GM18909 (cell line): Measurements from ENCODE around the gene CFAP210.

Source experiments
- ATAC-seq: cut with Tn5 transposase; IDR thresholded peaks from one replicate; pipeline ENCODE4 v1.9.1; 2021; ENCODE audit warnings: mild to moderate bottlenecking; ENCODE audit not compliant: unreplicated experiment, poor library complexity

Gene CFAP210, protein sequence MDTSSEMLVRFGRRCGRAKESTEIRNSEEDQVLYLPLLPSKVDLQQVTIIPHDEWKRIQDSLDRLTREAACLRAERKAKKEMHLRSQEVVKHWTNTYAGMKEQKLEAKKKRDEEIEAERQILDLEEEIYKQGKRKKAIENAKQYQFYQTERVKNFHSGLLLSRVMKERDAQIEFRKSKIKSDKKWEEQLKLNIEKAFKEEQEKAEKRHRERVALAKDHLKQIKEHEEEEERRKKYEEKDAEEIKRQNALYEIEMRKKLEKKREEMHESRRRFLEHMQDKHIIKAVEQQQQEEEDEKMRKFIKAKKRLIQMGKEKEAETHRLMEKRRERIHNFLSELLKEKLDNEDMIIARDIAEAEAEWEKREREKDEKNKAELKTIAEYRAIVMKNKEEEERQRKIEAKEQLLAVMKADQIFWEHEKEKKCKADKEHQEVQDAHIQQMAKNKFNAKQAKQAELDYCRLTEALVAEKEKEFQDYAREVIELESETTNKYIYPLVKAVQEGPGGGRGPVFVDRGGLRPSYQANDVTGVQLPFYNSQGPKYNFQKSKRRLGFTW

DNA sequence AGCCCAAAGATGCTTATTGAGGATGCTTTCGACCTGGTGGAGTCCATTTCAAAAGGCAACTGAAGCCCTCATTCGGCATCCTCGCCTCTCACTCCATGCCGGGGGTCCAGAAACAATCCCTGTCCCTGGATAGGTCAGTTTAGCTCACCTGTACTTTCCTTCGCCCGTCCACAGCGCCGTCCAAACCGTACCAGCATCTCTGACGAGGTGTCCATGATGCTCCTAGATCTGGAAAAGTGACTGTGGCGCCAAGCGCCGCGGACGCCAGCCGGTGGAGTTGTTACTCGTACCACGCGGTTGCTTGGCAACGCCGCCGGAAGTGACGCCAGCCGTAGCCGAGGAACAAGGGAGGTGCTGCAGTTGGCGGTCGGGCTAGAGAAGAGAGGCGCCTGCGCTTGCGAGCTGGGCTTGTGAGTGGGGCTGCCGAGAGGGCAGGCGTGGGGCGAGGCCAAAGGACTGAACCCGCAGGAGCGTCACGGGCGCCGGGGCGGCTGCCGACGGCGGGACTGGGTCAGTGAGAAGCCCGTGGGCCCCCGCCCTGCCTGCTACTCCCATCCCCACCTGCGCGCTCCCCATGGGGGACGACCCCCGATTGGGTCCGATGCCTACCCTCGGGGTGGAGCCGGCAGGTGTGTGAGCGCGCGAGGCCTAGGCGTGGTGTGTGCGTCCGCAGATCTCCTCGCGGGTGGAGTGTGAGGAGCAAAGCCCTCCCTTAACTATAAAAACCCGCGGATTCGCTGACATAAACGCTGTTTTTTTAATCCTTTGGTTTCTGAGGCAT is at the start of gene CFAP210, which contains the start of gene PHOSPHO2:
Gene CFAP210 (minus strand): TSS at position 293 of the 781 bp plus-strand sequence. CDS start 78 bp downstream, at position 215.
Gene PHOSPHO2 (plus strand): TSS at position 357 of the 781 bp plus-strand sequence. CDS start 6,503 bp downstream, outside the sequence.
- peak; percentile 99 for ATAC-seq

DNA sequence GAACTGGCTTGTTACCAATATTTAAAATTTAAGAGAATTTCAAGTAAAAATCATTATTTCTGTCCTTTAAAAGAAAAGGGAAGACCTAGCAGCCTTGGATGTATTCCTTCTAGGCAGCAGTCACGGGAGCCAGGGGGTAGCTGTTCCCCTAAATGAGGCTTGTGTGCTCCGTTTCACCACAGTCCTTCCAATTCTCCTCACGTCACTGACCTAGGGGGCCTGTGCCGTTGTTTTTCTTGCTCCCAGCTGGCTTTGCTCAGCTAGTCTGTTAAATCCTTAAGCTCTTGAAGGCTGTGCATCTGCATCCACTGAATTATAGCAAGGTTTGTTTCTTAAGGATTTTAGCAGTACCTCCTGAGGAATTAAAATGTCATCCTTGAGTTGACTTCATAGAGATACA is 49.3 kb upstream of the CFAP210 start:
- ATAC-seq = no peak

DNA sequence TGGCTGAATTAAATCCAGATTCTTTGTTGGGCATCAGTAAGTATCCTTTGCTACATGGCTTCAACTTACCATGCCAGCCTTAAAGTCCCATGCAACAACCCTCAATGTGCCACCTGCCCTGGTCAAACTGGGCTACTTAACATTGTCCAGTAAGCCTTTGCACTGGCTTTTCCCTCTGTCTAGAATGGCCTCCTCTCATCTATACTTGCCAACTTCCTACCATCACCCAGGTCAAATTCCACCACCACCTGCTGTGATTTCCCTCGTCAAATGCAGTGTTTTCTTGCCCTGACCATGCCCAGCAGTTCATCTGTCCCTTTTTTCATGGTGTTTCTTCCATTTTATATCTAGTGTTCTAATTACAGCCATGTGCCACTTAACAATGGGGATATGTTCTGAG is 45.1 kb upstream of the CFAP210 start:
- no peak for ATAC-seq

DNA sequence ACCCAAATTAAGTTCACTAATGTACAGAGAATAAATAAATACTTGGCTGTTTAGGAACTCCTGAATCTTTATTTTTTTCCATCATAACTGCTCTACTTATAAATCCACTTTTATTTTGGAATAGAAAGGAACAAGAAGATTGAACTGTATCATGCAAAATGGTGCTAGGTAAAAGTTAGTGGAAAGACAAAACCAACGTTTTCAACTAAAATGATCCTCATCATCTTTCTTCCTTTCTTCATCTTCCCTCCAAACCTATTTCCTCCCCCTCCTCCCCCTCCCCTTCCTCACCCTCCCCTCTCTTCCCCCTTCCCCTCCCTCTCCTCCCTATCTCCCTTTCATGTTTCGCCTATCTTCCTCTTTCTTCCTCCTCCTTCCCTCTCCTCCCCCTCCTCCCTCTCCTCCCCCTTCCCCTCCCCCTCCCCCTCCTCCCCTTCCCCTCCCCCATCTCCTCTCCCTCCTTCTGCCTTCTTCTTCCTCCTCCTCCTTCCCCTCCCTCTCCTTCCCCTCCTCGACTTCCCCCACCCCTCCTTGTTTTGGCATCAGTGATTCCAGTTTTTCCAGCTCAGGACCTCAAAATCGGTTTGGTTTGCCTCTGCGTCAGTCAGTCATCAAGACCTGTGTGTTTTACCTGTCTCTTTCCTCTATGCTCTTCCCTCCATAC is 44.5 kb upstream of the CFAP210 start:
- ATAC-seq = no peak

DNA sequence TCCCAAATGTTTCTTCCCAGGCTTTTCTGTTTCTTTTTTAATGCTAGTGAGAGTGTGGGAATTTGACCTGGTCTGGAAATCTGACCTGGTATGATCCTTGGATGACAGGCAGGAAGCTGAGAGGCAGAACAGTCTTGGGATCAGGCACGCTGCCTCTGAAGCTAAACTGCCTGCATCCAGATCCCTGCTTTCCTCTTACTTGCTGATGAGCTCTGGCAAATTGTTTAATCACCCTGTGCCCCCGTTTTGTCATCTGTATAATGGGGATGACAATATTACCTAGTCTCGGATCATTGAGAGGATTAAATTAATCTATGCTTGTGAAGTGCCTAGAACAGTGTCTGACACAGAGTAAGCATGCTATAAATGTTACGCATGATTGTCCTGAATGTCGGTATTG is 42.7 kb upstream of the CFAP210 start:
- no peak for ATAC-seq

DNA sequence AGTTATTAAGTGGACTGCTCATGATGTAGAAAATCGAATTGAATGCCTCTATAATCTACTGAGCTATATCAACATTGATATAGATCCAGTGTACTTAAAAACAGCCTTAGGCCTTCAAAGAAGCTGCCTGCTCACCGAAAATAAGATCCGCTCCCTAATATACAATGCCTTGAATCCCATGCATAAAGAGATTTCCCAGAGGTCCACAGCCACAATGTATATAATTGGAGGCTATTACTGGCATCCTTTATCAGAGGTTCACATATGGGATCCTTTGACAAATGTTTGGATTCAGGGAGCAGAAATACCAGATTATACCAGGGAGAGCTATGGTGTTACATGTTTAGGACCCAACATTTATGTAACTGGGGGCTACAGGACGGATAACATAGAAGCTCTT is 41.4 kb upstream of the CFAP210 start:
- ATAC-seq = no peak

DNA sequence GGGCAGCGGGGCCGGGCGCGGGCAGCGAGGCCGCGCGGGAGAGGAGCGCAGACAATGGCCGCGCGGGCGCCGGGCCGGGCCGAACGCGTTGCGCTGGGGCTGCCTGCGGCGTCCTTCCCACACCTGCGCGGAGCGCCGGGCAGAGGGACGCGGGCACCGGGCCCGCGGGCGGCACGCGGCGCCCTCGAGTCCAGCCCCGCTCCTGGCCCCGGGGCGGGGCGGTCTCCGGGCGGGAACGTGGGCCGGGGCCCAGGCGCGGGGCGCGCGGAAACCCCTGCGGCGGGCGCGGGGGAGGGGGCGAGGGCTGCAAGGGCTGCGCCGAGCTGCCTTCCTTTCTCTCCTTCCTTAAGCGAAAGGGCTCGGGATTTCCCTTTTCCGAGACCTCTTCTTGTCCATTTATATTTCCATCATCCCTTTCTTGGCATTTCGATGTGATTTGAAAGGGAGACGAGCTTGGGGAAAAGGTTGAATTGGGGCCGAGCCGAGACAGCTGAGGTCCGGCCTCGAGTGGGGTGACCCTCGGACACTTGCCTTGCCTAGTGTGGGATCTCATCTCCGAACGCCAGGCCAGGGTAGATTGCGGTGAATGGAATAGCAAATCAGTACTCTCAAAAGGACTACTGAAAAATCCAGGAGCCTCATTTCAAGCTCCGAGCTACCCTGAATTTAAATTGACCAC is 40.1 kb upstream of the CFAP210 start:
- peak; percentile 39 for ATAC-seq

DNA sequence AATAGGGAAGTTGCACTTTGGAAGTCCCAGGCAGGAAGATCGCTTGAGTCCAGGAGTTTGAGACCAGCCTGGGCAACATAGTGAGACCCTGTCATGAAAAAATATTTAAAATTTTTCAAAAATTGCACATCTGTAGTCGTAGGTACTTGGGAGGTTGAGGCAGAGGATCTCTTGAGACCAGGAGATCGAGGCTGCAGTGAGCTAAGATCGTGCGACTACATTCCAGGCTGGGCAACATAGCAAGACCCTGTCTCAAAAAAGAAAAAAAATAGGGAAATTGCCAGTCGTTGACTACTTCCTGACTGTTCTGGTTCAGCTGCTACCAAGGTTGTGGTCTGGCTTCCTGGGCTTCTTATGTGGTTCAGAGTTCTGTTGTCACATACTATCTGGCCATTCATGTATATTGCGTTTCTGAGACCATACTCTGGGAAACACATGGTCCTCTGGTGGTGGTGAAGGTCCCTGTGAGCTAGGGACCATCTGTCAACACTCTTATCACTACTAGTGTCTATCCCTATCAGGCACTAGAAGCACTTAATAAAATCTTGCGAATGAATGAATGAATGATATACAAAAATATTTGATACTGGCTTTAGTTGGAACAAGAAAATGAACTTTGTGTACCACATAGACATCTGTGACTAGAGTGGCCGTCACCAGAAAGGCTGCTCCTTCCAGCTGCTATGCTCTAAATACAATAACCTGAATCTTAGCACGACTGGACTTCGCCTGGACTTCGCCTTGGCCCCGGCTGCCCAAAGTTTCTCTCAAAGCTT is 38.6 kb upstream of the CFAP210 start:
- ATAC-seq = no peak

DNA sequence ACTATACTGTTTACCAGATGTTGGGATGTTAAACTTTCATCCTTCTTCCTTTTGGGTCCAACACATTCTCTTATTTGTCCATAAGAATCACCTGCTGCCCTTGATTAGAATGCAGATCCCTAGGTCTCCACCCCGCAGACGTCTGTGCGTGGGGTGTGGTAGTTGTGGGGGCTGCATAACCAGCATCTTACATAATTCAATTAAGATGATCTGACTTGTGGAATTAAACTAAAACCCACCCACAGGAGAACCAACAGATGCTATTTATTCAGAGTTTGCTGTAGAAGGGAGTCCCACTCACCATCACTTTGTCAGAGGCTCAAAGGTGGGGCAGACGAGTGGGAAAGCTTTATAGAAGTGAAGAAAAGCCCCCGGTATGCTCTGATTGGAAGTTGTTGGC is 37.9 kb upstream of the CFAP210 start:
- ATAC-seq = no peak

DNA sequence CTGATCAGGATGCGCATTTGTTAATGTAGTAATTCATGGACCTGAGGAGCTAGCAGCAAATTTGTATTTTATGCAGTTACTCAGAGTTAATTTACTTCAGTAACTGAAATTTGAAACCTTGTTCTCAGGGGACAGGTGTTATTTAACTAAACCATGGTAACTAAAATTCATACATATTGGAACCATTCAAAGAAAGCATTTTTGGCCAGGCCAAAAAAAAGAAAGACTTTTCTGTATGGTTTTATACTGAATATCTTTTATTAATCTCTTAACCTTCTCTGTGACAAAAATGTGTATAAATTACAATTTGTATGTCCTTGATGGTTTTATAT is 35.0 kb upstream of the CFAP210 start:
- no peak for ATAC-seq

DNA sequence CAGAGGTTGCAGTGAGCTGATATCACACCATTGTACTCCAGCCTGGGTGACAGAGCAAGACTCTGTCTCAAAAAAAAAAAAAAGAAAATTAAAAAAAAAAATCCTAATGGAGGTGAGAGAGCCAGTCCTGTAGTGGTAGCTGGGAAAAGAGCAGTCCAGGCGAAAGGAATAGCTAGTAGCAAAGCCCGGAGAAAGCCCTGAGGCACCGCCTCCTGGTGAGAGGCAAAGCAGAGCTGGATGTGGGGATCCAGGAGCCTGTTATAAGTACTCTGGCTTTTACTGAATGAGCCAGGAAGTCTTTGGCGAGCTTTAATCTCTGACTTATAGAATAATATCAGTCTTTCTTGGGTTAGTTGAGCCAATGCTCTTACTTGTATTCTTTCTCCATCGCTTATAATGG is 32.9 kb upstream of the CFAP210 start:
- no peak for ATAC-seq

DNA sequence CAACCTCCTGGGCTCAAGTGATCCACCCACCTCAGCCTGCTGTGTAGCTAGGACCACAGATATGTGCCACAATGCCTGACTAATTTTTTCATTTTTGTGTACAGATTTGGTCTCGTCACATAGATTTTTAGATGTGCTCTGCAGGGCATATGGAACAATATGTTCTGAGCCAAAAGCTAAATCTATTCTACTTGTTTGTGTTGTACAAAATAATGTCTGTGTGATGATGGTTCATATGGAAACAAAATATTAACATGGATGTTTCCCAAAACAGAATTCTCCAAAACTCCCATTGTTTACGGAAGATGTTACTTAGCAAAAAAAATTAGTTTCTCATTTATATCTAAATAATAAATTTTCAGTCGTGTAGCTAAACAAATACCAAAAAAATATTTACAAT is 26.8 kb upstream of the CFAP210 start:
- no peak for ATAC-seq

DNA sequence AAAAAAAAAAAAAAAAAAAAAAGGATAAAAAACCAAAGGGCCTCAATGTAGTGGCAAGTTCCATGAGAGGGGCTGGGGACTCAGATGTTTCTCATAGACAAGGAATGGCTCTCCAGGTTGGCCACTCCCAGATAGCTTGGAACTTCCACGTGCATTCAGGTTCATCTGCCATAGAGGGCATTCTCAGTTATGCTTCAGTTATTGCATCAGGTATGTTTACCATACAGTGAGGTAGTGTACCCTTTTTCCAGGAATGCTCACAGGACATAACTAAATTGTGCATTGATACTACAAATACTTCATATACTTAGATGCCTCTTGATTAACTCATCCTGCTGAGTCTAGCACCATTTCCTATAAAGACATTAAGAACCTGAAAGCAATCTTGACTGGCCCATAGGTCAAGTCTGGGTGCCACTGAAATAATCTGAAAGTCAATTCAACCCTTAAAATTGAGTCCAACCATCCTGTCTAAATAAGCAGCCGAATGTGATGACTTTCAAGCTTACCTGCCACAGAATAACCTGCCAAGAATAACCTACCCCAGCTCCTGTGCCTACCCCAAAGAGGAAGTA is 24.8 kb upstream of the CFAP210 start:
- ATAC-seq = no peak

DNA sequence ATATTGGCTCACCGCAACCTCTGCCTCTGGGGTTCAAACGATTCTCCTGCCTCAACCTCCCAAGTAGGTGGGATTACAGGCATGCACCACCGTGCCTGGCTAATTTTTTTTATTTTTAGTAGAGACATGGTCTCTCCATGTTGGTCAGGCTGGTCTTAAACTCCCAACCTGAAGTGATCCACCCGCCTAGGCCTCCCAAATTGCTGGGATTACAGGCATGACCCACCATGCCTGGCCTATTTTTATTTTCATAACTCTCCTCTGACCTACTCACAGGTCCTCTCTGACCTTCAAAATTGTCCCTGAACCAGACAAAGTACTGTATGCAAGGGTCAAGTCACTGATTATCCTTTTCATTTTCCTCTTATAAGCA is 23.5 kb upstream of the CFAP210 start:
- no peak for ATAC-seq

DNA sequence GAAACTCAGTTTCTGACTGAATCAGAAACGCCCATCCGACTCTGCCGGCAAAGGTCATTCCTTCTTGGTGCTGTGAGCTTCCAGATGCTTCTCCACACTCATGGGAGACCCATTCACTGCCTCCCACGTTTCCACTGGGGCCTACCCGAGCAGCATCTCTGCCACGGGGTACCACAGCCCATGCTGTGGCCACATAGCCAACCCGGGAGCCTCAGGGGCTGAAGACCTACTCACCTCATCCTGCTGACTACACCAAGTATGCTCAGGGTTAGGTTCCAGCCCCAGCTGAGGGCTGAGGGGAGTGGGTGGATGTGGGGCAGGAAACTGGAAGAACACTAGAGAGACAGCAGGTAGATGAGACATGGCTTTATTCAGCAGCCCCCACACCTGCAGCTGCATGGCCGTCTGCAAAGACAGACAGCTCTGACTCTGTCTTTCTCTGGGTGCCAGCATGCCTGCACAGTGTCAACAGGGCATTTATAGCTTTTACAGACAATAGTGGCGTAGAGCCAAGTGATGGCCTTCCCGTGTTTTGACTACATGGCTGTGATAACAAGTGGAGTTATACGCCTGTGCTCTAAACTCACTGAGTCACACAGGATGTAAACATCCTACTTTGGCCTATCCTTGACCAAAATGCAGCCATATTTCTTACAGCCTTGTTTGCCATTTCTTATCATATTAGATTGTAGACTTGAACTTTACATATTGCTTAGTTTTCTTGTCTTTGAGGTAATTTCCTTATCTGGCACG is 22.9 kb upstream of the CFAP210 start:
- ATAC-seq = no peak

DNA sequence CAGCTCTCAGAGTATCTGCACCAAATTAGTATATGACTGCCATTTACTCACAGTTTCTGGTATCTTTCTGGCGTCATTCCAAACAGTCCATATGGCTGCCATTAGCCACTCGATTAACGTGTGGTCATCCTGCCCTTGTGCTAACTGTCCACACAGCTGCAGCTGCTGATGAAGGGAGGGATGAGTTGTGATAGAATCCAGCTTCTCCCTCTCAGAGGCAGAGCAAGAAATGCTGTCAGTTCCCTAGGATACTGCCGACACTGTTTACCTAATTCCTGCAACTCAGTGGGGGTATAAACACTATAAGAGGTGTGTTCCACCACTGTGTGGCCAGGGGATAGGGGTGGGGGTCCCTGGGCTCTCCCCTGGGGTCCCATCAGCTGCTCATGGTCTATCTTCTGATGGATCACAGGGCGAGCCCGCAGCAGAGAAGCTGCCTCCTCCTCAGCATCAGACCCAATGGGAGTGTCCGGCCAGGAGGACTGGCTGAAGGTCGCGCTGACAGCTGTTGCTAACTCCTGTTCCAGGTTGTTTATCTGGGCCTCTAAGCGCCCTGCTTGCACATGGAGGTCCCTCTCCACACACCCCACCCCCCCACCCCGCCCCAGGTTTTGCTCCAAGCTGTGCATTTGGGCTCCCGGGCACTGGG is 22.2 kb upstream of the CFAP210 start:
- ATAC-seq = no peak

DNA sequence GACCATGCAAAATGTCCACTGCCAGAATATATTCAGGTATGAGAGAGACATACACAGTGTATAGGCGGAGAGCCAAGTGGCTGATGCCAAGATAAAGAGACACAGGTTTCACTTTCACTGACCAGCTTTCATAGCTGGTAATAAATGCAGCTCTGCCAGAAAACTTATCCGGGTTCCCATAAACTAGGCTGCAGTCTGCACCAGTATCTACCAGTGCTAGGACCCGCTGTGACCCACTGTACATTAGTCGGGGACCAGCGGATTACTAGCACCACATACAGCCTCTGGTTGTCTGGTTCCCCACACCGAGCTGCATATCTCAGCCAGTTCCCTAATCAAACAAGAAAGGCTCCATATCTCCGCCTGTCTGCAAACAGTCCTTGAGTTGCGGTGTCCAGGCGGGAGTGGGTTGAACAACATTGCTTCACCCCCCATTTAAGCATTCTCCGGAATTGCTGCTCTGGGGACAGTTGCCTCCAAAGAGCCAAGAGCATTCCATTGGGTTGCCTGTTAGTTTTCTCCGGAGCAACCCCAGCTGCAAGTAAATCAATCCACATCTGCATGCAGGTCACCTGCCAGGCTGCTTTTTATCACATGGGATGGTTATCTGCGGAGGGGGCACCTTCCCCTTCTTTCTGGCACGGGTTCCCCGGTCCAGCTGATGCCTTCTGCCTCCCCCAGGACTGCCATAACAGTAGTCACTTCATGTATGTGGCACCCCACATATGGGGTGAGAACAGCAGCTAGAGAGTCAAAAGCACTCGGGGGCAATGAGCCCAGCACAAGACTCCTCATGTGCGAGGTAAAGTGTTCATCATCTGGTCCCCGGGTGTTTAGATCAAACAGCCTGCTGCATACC is 21.4 kb upstream of the CFAP210 start:
- no peak for ATAC-seq
